SK-N-SH treated with all-trans-retinoic acid at 6 μM for 48 hours (cell line): Measurements from ENCODE around the gene TAOK1.

Experiments
- ARNTL ChIP-seq: fragments of 450-650 bp; formaldehyde crosslinking; IDR thresholded peaks from 2 replicates; pipeline ENCODE4 v1.5.0; 2020; ENCODE audit warnings: low read depth, mild to moderate bottlenecking, moderate library complexity, borderline replicate concordance
- POU6F1 ChIP-seq: fragments of 250-450 bp; sonication (Bioruptor Pico); IDR thresholded peaks from 2 replicates; pipeline ENCODE4 v1.8.0; 2021; ENCODE audit warnings: low read depth, mild to moderate bottlenecking, moderate library complexity, borderline replicate concordance
- RARB ChIP-seq: fragments of 250-450 bp; sonication (Bioruptor Pico); IDR thresholded peaks from 2 replicates; pipeline ENCODE4 v1.8.0; 2021; ENCODE audit warnings: mild to moderate bottlenecking, moderate library complexity
- TCF4 ChIP-seq: fragments of 250-450 bp; sonication (Bioruptor Pico); IDR thresholded peaks from 2 replicates; pipeline ENCODE4 v1.8.0; 2021; ENCODE audit warnings: mild to moderate bottlenecking, moderate library complexity, borderline replicate concordance
- TOX ChIP-seq: fragments of 250-450 bp; sonication (Bioruptor Pico); IDR thresholded peaks from 2 replicates; pipeline ENCODE4 v1.8.0; 2021; ENCODE audit warnings: mild to moderate bottlenecking, moderate library complexity, borderline replicate concordance
- ZFP3 ChIP-seq: fragments of 250-450 bp; sonication (Bioruptor Pico); IDR thresholded peaks from 2 replicates; pipeline ENCODE4 v1.5.0; 2020; ENCODE audit warnings: mild to moderate bottlenecking, moderate library complexity
- ZFP30 ChIP-seq: fragments of 450-650 bp; formaldehyde crosslinking; IDR thresholded peaks from 2 replicates; pipeline ENCODE4 v1.5.0; 2022; ENCODE audit warnings: mild to moderate bottlenecking, moderate library complexity
- ZNF70 ChIP-seq: fragments of 450-650 bp; formaldehyde crosslinking; IDR thresholded peaks from 2 replicates; pipeline ENCODE4 v1.5.0; 2020; ENCODE audit warnings: mild to moderate bottlenecking, moderate library complexity
- ZNF8 ChIP-seq: fragments of 450-650 bp; formaldehyde crosslinking; IDR thresholded peaks from 2 replicates; pipeline ENCODE4 v1.5.0; 2020; ENCODE audit warnings: mild to moderate bottlenecking, moderate library complexity
- TF ChIP-seq, protein P1 (sequence below): fragments of 250-450 bp; sonication (Bioruptor Pico); IDR thresholded peaks from 2 replicates; pipeline ENCODE4 v1.5.0; 2020; ENCODE audit warnings: mild to moderate bottlenecking, moderate library complexity
- TF ChIP-seq, protein P2 (sequence below): fragments of 250-450 bp; sonication (Bioruptor Pico); IDR thresholded peaks from 2 replicates; pipeline ENCODE4 v1.8.0; 2020; ENCODE audit warnings: mild to moderate bottlenecking, moderate library complexity, borderline replicate concordance

DNA sequence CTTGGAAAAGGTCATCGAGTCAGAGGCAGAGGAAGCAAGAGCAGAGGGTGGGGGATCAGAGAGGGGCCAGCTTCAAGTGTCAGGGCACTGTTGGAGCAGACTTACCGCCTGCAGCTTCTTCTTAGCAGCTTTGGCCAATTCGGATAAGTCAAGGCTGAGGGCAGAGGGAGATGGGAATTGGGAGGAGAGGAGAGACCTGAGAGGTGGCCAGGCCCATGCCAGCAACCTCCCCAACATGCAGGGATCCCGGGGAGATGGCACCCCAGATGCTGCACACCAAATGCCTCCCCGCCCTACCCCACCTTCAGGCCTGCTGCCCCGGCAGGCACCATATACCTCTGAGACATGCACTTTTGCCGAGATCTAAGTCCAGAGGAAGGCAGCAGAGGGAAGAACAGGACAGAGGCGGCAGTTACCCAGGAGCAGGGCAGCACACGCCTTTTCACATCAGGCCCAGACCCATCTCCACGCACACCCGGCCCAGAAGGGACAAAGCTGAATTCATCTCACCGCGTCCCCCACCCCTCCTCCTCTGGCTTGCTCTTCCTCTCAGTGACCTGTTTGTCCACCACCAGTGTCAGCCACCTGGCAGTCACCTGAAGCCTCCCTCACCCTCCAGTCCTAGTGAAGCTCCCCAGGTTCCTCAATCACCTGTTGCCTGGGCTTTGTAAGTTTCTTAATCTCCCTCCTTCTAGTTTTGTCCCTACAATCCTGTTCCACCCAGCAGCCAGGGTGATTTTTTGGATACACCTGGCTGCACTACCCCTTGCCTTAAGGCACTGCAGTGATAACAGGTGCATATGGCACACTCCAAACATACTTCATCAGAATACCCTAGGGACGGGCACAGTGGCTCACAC is 188.7 kb downstream of the TAOK1 start:
- TF ChIP-seq ZFP30 (CRISPR knock-in tag) (no peak), ZFP3 (CRISPR knock-in tag) (no peak), TCF4 (CRISPR knock-in tag) (no peak), ZNF8 (CRISPR knock-in tag) (no peak), POU6F1 (CRISPR knock-in tag) (no peak), RARB (CRISPR knock-in tag) (no peak), ARNTL (CRISPR knock-in tag) (no peak), TOX (CRISPR knock-in tag) (no peak), ZNF70 (no peak)
- TF ChIP-seq, protein P1, sequence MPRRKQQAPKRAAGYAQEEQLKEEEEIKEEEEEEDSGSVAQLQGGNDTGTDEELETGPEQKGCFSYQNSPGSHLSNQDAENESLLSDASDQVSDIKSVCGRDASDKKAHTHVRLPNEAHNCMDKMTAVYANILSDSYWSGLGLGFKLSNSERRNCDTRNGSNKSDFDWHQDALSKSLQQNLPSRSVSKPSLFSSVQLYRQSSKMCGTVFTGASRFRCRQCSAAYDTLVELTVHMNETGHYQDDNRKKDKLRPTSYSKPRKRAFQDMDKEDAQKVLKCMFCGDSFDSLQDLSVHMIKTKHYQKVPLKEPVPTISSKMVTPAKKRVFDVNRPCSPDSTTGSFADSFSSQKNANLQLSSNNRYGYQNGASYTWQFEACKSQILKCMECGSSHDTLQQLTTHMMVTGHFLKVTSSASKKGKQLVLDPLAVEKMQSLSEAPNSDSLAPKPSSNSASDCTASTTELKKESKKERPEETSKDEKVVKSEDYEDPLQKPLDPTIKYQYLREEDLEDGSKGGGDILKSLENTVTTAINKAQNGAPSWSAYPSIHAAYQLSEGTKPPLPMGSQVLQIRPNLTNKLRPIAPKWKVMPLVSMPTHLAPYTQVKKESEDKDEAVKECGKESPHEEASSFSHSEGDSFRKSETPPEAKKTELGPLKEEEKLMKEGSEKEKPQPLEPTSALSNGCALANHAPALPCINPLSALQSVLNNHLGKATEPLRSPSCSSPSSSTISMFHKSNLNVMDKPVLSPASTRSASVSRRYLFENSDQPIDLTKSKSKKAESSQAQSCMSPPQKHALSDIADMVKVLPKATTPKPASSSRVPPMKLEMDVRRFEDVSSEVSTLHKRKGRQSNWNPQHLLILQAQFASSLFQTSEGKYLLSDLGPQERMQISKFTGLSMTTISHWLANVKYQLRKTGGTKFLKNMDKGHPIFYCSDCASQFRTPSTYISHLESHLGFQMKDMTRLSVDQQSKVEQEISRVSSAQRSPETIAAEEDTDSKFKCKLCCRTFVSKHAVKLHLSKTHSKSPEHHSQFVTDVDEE (CRISPR knock-in tag): no peak
- TF ChIP-seq, protein P2, sequence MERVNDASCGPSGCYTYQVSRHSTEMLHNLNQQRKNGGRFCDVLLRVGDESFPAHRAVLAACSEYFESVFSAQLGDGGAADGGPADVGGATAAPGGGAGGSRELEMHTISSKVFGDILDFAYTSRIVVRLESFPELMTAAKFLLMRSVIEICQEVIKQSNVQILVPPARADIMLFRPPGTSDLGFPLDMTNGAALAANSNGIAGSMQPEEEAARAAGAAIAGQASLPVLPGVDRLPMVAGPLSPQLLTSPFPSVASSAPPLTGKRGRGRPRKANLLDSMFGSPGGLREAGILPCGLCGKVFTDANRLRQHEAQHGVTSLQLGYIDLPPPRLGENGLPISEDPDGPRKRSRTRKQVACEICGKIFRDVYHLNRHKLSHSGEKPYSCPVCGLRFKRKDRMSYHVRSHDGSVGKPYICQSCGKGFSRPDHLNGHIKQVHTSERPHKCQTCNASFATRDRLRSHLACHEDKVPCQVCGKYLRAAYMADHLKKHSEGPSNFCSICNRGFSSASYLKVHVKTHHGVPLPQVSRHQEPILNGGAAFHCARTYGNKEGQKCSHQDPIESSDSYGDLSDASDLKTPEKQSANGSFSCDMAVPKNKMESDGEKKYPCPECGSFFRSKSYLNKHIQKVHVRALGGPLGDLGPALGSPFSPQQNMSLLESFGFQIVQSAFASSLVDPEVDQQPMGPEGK (CRISPR knock-in tag): no peak
